HG03457 (cell line): Measurements from ENCODE around the gene PODNL1.
"Not testable (repeated sequence)": the region's sequence is repeated elsewhere in the genome, so short reads cannot be mapped to it uniquely, and the experiment has no call there.

Experiments used
- ATAC-seq: cut with Tn5 transposase; IDR thresholded peaks from one replicate; pipeline ENCODE4 v1.9.1; 2021; ENCODE audit warnings: moderate number of reproducible peaks; ENCODE audit not compliant: unreplicated experiment

The PODNL1 gene

DNA sequence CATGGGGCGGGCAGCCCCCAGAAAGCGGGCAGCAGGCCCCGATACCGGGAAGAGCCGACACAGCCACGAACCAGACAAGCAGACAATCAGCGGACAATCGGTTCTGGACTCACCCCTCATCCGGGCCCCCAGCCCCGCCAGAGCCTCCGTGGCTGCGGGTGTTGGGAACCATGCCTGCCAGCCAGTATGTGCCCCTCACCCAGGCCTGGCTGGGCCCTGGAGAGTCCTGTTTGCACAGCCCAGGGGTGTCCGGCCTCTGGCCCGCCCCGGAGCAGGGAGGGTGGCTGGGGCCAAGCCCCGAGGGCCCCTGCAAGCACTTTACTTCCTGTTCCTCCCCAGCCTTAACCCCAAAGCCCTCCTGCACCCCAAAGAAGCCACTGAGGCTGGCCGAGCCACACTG, 7.8 kb downstream of the PODNL1 start:
- no peak for ATAC-seq

GRCh38 chr19:13929956-13930355, 8.3 kb downstream of the PODNL1 start:
- no peak for ATAC-seq

DNA sequence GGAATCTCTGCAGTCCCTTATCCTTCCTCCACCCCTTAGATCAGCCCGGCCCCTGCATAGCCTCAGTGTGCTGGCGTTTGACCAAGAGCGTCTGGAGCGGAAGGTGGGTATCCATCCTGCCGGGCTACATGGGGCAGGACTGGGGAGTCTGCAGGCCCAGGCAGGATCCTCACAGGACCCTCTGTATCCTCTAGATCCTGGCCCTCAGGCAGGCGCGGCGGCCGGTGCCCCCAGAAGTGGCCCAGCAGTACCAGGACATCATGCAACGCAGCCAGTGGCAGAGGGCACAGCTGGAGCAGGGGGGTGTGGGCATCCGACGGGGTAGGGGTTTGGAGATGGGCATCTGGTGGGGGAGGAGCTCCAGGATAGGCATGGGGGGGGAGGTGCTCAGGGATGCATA, 8.9 kb downstream of the PODNL1 start:
- no peak for ATAC-seq

DNA sequence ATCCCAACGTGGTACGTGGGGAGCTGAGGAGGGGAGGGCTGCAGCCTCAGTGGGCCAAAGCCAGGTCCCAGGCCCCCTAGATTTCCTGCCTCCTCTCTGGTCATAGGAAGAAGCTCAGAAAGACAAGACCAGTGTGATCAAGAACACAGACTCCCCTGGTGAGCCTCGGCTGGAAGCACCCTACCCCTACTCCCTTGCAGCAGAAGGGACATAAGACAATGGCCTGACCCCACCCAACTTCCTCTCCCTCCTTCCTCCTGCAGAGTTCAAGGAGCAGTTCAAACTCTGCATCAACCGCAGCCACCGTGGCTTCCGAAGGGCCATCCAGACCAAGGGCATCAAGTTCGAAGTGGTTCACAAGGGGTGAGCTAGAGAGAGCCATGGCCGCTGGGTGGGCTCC, 11.5 kb downstream of the PODNL1 start:
- no peak for ATAC-seq

GRCh38 chr19:13926010-13926409, 12.2 kb downstream of the PODNL1 start:
- ATAC-seq: no peak

GRCh38 chr19:13923194-13923987, 14.8 kb downstream of the PODNL1 start:
- ATAC-seq: no peak

DNA sequence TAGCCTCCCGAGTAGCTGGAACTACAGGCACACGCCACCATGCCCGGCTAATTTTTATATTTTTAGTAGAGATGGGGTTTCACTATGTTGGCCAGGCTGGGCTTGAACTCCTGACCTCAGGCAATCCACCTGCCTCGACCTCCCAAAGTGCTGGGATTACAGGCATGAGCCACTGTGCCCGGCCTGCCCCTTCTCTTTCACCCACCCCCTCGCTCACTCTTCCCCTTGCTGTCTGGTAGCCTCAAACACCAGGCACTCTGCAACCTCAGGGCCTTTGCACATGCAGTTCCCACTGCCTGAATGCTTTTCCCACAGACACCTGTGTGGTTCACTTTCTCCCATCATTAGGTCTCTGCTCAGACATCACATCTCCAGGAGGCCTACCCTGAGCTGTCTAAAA, 16.1 kb downstream of the PODNL1 start:
- ATAC-seq: not testable (repeated sequence)

DNA sequence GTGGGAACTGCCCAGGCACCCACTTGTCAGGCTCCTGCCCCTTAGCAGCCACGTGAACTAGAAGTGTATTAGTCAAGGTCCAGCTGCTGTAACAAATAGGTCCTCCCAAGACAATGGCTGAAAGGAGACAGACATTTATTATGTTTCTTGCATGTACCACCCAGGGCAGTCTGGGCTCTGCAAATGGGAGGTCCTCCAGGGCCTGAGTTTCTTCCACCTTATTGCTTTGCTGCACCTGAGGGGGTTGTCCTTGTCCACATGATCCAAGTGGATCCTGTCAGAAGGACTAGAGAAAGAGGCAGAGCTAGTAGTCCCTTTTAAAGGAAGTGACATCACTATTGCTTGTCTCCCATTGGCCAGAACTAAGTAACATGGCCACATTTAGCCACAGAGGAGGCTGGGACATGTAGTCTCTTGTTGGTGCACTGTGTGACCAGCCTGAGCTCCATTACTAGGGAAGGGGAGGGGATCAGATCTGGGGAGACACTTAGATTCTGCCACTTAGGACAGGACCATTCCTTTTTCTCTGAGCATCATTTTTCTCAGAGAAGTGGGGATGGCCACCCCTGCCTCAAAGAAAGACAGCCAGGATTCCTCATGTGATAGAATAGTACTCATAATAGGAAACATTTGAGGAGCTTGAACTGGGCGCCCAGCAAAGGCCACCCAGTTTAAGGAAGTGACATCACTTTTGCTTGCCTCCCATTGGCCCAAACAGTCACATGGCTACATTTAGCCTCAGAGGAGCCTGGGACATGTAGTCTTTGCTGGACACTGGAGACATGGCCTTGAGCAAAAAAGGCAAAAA, 17.1 kb downstream of the PODNL1 start:
- no peak for ATAC-seq

DNA sequence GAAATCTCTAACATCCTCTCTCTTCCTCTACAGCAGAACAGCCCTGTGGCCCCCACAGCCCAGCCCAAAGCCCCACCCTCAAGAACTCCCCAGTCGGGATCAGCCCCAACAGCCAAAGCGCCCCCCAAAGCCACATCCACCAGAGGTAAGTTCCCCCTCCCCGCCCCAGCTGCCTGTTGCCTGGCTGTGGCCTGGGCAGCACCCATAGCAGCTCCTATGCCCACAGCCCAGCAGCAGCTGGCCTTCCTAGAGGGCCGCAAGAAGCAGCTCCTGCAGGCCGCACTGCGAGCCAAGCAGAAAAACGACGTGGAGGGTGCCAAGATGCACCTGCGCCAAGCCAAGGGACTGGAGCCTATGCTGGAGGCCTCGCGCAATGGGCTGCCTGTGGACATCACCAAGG, 17.7 kb downstream of the PODNL1 start:
- no peak for ATAC-seq

DNA sequence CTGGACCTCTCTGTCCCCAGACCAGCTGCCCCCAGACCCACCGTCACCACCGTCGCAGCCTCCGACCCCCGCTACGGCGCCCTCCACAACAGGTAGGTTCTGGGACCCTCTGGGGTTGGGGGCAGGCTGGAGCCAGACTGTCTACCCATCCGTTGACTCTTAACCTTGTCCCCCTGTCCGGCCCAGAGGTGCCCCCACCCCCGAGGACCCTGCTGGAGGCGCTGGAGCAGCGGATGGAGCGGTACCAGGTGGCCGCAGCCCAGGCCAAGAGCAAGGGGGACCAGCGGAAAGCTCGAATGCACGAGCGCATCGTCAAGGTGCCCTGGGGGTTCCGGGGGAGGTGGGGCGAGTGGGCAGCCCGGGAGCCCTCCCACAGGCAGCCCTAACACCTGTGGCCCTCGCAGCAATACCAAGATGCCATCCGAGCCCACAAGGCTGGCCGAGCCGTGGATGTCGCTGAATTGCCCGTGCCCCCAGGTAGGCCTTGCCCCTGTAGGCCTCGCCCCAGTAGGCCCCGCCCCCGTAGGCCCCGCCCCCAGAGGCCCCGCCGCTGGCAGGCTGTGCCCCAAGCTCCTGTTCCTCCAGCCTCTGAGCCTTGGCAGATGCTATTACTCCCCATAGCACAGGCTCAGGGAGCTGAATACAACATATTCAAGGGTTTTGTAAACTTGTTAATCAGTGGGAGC, 19.3 kb downstream of the PODNL1 start:
- ATAC-seq: no peak

- ATAC-seq: no peak
Measured at GRCh38 chr19:13917888-13918406, 20.3 kb downstream of the PODNL1 start.

DNA sequence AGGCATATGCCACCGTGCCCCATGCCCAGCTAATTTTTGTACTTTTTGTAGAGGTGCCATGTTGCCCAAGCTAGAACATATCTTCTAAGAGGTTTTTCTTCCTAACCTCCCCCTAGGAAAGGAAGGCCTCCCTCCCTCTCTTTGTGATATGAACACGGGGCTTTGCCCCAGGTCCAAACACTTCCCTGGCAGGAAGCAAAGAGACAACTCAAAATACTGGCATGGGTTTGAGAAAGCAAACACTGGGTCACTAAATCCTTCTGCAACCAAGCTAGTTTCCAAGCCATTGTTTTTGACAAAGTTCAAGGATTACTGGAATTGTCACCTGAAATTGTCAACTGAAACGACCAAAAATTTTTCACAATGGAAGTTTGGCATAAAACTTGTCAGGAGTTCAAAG, 23.4 kb downstream of the PODNL1 start:
- no peak for ATAC-seq

DNA sequence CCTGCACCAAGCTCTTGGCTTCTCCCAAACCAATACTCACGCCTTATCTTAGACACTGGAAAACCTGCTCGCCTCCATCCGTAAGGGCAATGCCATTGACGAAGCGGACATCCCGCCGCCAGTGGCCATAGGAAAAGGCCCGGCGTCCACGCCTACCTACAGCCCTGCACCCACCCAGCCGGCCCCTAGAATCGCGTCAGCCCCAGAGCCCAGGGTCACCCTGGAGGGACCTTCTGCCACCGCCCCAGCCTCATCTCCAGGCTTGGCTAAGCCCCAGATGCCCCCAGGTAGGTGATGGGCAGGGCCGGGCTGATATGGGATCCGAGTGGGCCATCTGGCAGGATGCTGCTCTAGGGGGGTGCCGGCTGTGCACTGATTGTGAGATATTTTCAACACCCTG, 24.9 kb downstream of the PODNL1 start:
- no peak for ATAC-seq

- no peak for ATAC-seq
Measured at GRCh38 chr19:13909430-13909829, 28.8 kb downstream of the PODNL1 start.

- ATAC-seq: no peak
Measured at GRCh38 chr19:13908674-13909073, 29.5 kb downstream of the PODNL1 start.

- no peak for ATAC-seq
Measured at GRCh38 chr19:13906910-13907309, 31.3 kb downstream of the PODNL1 start.

DNA sequence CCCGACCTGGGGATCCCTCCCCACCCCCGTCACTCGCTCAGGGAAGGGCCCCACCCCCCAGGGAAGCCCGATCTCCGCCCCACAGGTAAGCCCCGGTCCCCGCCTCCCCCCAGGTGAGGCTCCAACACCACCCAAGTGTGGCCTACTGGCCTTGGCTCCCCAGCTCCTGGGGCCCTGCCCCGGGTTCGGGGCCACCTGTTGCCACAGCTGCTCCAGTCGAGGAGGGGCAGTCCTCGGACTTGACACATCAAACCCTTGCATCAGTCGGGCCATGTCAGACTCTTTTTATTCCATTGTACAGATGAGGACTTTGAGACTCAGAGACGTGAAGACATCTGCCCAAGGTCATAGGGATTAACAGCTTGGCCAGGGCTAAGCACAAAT, 31.7 kb downstream of the PODNL1 start:
- ATAC-seq: no peak

DNA sequence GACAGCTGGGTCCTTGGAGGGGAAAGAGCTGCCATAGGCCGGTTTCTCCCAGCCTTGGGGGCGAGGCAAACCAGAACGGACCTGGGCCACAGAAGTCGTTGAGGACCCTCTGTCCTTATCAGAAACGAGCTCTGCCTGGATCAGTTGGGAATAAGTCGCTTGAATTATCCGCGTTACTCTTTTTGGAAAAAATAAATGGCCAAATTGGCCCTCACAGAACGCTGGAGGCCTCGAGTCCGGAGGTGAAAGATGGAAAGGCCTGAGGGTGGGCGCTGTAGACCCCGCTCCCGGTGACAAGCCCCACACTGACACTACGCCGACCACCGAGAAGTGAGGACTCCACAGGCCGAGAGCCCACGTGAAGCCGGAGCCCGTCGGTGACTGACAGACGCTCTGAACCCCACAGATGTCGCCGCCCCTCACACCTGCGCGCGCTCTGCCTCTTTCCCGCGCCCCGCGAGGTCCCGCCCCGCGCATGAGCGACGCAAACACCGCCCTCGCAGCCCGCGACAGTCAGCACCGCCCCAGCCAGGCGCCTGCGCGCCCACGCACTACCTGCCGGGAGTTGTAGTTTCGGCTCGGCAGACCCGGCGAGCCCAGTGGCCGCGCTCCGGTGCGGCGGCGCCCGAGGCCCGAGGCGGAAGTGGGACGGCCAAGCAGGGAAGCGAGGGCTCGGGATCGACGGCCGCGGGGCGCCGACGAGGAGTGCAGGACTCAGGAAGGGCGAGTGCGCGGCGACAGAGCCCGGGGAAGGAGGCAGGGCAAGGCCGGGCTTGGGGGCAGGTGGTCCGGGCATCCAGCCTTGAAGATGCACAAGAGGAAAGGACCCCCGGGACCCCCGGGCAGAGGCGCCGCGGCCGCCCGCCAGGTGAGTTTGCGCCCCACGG, 32.3 kb downstream of the PODNL1 start, which contains the start of the genes BRME1 and CC2D1A:
Gene BRME1, minus strand, starts transcription at position 484 of the 887 bp plus-strand sequence. CDS start 1,225 bp downstream, outside the sequence.
Gene CC2D1A, plus strand, starts transcription at position 568 of the 887 bp plus-strand sequence. Its CDS starts 241 bp downstream, at position 809.
- no peak for ATAC-seq

DNA sequence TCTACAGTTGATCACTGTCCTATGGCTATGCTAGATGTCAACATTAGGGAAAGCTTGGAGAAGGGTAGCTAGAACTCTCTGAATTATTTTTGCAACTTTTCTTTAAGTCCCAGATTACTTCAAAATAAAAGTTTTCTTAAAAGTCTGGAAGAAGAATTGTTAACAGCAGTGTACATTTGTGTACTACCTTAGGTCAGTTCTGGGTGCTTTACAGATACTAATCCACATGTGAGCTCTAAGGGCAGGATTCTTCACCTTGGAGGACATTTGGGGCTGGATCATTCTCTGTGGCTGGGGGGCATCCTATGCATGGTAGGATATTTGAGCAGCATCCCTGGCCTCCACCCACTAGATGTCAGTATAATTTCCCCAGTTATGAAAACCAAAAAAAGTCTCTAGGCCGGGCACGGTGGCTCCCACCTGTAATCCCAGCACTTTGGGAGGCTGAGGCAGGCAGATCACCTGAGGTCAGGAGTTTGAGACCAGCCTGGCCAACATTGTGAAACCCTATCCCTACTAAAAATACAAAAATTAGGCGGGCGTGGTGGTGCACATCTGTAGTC, 35.1 kb downstream of the PODNL1 start:
- ATAC-seq: no peak
